Endothelial cell of umbilical vein (primary cell): ENCODE data around the gene SMTNL2. TPM values are rescaled to one million over a fixed set of nuclear protein-coding genes. Genes with fewer than 3 reads are reported as not detected.

ENCODE experiments used
- BruUV-seq: library from RNA; stranded (reverse); fragments of 400-500 nt; replicated peaks from 2 replicates; lab custom pipeline; 2021; lab: Mats Ljungman, UMichigan
- CTCF ChIA-PET: fragments of 300-600, 350-600 bp; sonication (Branson Sonifier 250); formaldehyde crosslinking; loops from one replicate; lab custom pipeline; 2021; ENCODE audit warnings: antibody characterized with exemption, inconsistent platforms; lab: Charles Lee
- POLR2A ChIA-PET: fragments of 300-600, 350-600 bp; sonication (Branson Sonifier 250); formaldehyde crosslinking; loops from one replicate; lab custom pipeline; 2021; ENCODE audit warnings: antibody characterized with exemption, inconsistent platforms; lab: Charles Lee
- DNase-seq: peaks from one replicate; pipeline ENCODE4 v3.0.0-alpha.2; 2011; ENCODE audit warnings: low read depth, low spot score
- FAIRE-seq: peaks from 2 replicates; lab custom pipeline; 2011; peaks lifted over from hg19 to GRCh38; lab: Jason Lieb, UNC
- H2AFZ ChIP-seq: 2 replicates; pipeline ENCODE4 v1.6.0; 2012; ENCODE audit warnings: low read depth, low read length, control low read depth, inconsistent platforms
- H3K27ac ChIP-seq: 2 replicates; pipeline ENCODE4 v1.5.1; 2011; ENCODE audit warnings: low read depth, mild to moderate bottlenecking, control low read depth, low read length, moderate library complexity; ENCODE audit not compliant: insufficient read depth
- H3K27me3 ChIP-seq, 2 experiments: 2 replicates each; pipeline versions ENCODE4 v1.6.0 to v1.6.1; 2011; ENCODE audit warnings: low read length in 2 of 2, mixed read lengths in 1 of 2; ENCODE audit not compliant: control insufficient read depth in 2 of 2, insufficient read depth in 2 of 2
- H3K36me3 ChIP-seq, 2 experiments: 2 replicates in 1 of 2; 3 replicates in 1 of 2; pipeline ENCODE4 v1.5.1; 2011; ENCODE audit warnings: low read length in 2 of 2, mild to moderate bottlenecking in 1 of 2, moderate library complexity in 1 of 2; ENCODE audit not compliant: control insufficient read depth in 2 of 2, insufficient read depth in 2 of 2; ENCODE audit errors: extremely low read depth in 1 of 2
- H3K4me1 ChIP-seq: 3 replicates; pipeline ENCODE4 v1.5.1; 2011; ENCODE audit warnings: mild to moderate bottlenecking, low read length; ENCODE audit not compliant: control insufficient read depth, insufficient read depth; ENCODE audit errors: extremely low read depth
- H3K4me2 ChIP-seq: 2 replicates; pipeline ENCODE4 v1.6.1; 2011; ENCODE audit warnings: low read length, control low read depth, mixed read lengths; ENCODE audit not compliant: insufficient read depth
- H3K4me3 ChIP-seq, 3 experiments: fragments of 200-600 bp in 1 of 3; sonication (generic), shearing (Covaris generic) in 1 of 3; replicated peaks in 1 of 3; 2 replicates each; pipeline ENCODE4 v1.5.1; 2011 to 2016; ENCODE audit warnings: control low read depth in 3 of 3, low read length in 3 of 3, mild to moderate bottlenecking in 2 of 3, inconsistent platforms in 1 of 3, low read depth in 1 of 3, moderate library complexity in 1 of 3; ENCODE audit not compliant: insufficient read depth in 1 of 3
- H3K79me2 ChIP-seq: 2 replicates; pipeline ENCODE4 v1.6.0; 2012; ENCODE audit warnings: low read length, inconsistent platforms; ENCODE audit not compliant: control insufficient read depth, insufficient read depth
- H3K9ac ChIP-seq: replicated peaks from 2 replicates; pipeline ENCODE3; 2011; ENCODE audit warnings: low read length, control low read depth; ENCODE audit not compliant: insufficient read depth; ENCODE audit errors: extremely low read depth
- H3K9me1 ChIP-seq: replicated peaks from 3 replicates; pipeline ENCODE4 v1.6.0; 2011; ENCODE audit warnings: mild to moderate bottlenecking, low read length; ENCODE audit not compliant: control insufficient read depth, insufficient read depth; ENCODE audit errors: extremely low read depth
- H3K9me3 ChIP-seq: replicated peaks from 2 replicates; pipeline ENCODE4 v1.5.1; 2012; ENCODE audit warnings: low read length, inconsistent platforms; ENCODE audit not compliant: control insufficient read depth, insufficient read depth
- H4K20me1 ChIP-seq: replicated peaks from 2 replicates; pipeline ENCODE3; 2011; ENCODE audit warnings: mild to moderate bottlenecking, low read length; ENCODE audit not compliant: control insufficient read depth, insufficient read depth; ENCODE audit errors: extremely low read depth
- EZH2 ChIP-seq: IDR thresholded peaks from 2 replicates; pipeline ENCODE4 v1.6.1; 2012; ENCODE audit warnings: borderline replicate concordance, low read depth, mild to moderate bottlenecking, moderate library complexity, low read length, inconsistent platforms; ENCODE audit not compliant: severe bottlenecking
- FOS ChIP-seq: IDR thresholded peaks from 2 replicates; pipeline ENCODE4 v1.6.1; 2011; ENCODE audit warnings: mild to moderate bottlenecking, low read length, moderate library complexity, borderline replicate concordance; ENCODE audit not compliant: insufficient read depth
- JUN ChIP-seq: IDR thresholded peaks from 2 replicates; pipeline ENCODE4 v1.6.1; 2011; ENCODE audit warnings: borderline replicate concordance, low read depth; ENCODE audit not compliant: insufficient read length, insufficient read depth
- MYC ChIP-seq: IDR thresholded peaks from one replicate; pipeline ENCODE4 v1.6.1; 2011; ENCODE audit warnings: mild to moderate bottlenecking, low read depth, low read length
- POLR2AphosphoS5 ChIP-seq: IDR thresholded peaks from 2 replicates; pipeline ENCODE4 v1.6.1; 2012; ENCODE audit warnings: low read depth, mild to moderate bottlenecking, control low read depth, low read length, moderate library complexity; ENCODE audit not compliant: insufficient read depth
- dilution Hi-C: fragments of 300-500 bp; cut with MboI; formaldehyde crosslinking; loops from one replicate; pipeline ENCODE4 v1.15.0; 2019; ENCODE audit warnings: low sequenced_read_pairs; ENCODE audit not compliant: extremely low pct_ligation_motif_present
- intact Hi-C: fragments of 100-400 bp; cut with micrococcal nuclease; formaldehyde crosslinking; loops from one replicate; pipeline ENCODE4 v1.10.0; 2022
- polyA plus RNA-seq, 4 experiments: library from polyadenylated mRNA; depleted of rRNA in 3 of 4; stranded (reverse) in 3 of 4; unstranded in 1 of 4; fragments of >200 nt; gene quantifications; 2 replicates each; pipeline versions ENCODE4 v1.2.1 to v1.2.3, GENCODE V29; 2011 to 2012; ENCODE audit warnings: missing spikeins in 1 of 4
- total RNA-seq: library from RNA; stranded (reverse); gene quantifications from 2 replicates; pipeline ENCODE4 v1.2.3, GENCODE V29; 2021
- TF ChIP-seq, protein P1 (sequence below): IDR thresholded peaks from 2 replicates; pipeline ENCODE4 v1.6.1; 2011; ENCODE audit not compliant: insufficient read depth, insufficient read length
- TF ChIP-seq, protein P2 (sequence below), 2 donors: IDR thresholded peaks; 1 replicate in 1 of 2; 2 replicates in 1 of 2; pipeline ENCODE4 v1.5.1; 2011; ENCODE audit warnings: low read length in 2 of 2, mild to moderate bottlenecking in 2 of 2, moderate library complexity in 2 of 2, control low read depth in 1 of 2, inconsistent platforms in 1 of 2, low read depth in 1 of 2; ENCODE audit not compliant: insufficient read depth in 1 of 2; ENCODE audit errors: extremely low read depth in 1 of 2

The SMTNL2 gene
- total and polyA plus RNA-seq, 2 donors (not counting 3 experiments of a cell fraction or from before 2014, with no cell fraction given) = not detected

DNA sequence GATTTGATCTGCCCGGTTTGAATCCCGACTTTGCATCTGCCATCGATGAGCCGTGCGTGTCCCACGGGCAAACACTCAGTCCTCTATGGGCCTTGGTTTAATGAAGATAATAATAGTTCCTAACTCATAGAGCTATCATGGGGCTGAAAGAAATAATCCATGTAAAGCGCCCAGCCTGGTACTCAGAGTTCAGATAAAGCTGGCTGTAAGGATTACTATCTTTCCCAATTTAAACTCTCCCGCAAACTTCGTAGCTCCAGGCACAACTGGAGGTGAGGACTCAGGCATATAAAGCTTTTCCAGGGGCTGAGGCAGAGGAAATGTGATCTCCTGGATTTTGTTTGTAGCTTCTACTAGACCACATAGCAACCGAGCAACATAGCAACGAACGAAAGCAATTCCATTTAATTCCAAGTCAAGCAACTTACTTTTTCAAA lies 40.9 kb downstream of the SMTNL2 start:
- dilution Hi-C loops = no loop called here

More for the DNA sequence above, 40.9 kb downstream of the SMTNL2 start:
- FAIRE-seq = no peak
- Histone ChIP-seq H3K4me3 (no peak overlapping the region), H3K27ac (no peak overlapping the region), H3K9me3 (no peaks in the 10 kb centered on the region), H3K9me1 (no peaks in the 10 kb centered on the region), H4K20me1 (no peaks in the 10 kb centered on the region), H3K79me2 (no peaks in the 10 kb centered on the region), H2AFZ (no peak overlapping the region), H3K4me2 (no peak overlapping the region), H3K9ac (no peak overlapping the region), H3K27me3 (peaks cover 12 to 16% of the 10 kb centered on the region in 2 experiments), H3K36me3 (no peaks in the 10 kb centered on the region), H3K4me1 (no peaks in the 10 kb centered on the region)
- intact Hi-C loops = no loop called here
- no peak for DNase-seq
- TF ChIP-seq JUN (no peak), EZH2 (no peak), MYC (no peak), POLR2AphosphoS5 (no peak), FOS (no peak)
- TF ChIP-seq, protein P1, sequence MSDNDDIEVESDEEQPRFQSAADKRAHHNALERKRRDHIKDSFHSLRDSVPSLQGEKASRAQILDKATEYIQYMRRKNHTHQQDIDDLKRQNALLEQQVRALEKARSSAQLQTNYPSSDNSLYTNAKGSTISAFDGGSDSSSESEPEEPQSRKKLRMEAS = no peak
- TF ChIP-seq, protein P2, sequence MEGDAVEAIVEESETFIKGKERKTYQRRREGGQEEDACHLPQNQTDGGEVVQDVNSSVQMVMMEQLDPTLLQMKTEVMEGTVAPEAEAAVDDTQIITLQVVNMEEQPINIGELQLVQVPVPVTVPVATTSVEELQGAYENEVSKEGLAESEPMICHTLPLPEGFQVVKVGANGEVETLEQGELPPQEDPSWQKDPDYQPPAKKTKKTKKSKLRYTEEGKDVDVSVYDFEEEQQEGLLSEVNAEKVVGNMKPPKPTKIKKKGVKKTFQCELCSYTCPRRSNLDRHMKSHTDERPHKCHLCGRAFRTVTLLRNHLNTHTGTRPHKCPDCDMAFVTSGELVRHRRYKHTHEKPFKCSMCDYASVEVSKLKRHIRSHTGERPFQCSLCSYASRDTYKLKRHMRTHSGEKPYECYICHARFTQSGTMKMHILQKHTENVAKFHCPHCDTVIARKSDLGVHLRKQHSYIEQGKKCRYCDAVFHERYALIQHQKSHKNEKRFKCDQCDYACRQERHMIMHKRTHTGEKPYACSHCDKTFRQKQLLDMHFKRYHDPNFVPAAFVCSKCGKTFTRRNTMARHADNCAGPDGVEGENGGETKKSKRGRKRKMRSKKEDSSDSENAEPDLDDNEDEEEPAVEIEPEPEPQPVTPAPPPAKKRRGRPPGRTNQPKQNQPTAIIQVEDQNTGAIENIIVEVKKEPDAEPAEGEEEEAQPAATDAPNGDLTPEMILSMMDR (IDR thresholded peaks at IDR 0.05; ENCODE audit: extremely low read depth in 1 of 2, insufficient read depth in 1 of 2, low read depth in 1 of 2, low read length in 2 of 2) = no peak
- ChIA-PET POLR2A (no interaction called here), CTCF (interaction anchor here (0.8 to 7.0 kb wide), 11 partner anchors 8 to 204 kb away, joined by 3 to 213 read pairs (median 4); partner anchors contain the start of gene SPNS2)
- BruUV-seq = no TSS peak
